Kidney (tissue), 2 donors: Measurements from ENCODE around the gene SNED1. TPM values are rescaled to one million over a fixed set of nuclear protein-coding genes. Genes with fewer than 3 reads are reported as not detected.

Experiments
- polyA plus RNA-seq: library from polyadenylated mRNA; stranded (reverse); fragments of 350-450 nt; fragmentation: Illumina TruSeq; extraction: RNeasy Lipid Tissue Mini Kit (QIAGEN cat#74804); gene quantifications from one replicate; pipeline ENCODE4 v1.2.3, GENCODE V29; 2014; ENCODE audit warnings: low read depth, low replicate concordance; ENCODE audit not compliant: insufficient read depth
- total RNA-seq: library from RNA; stranded (reverse); fragmentation: NEBNext Ultra II Directional; extraction: Animal tissue kit (Norgen Biotek cat#: 25700); gene quantifications from one replicate; pipeline ENCODE4 v1.2.1, GENCODE V29; 2021
- donor health status: DM: yes; HTN: yes; CAD: no.

SNED1 gene
- total and polyA plus RNA-seq, 2 donors from 2014 or later, result 3.0 to 42.1 TPM

Other genes with a start within 250 kb of the SNED1 start
- gene KIF1A, start 178.4 kb upstream of the SNED1 start, total RNA-seq, result 0.54 TPM
- gene KIF1A, start 178.4 kb upstream of the SNED1 start, polyA plus RNA-seq, result 0.58 TPM
- gene AGXT, start 129.8 kb upstream of the SNED1 start, total RNA-seq, result 0.09 TPM
- gene AGXT, start 129.8 kb upstream of the SNED1 start, polyA plus RNA-seq, result 12.5 TPM
- 6.1 TPM for gene MAB21L4, start 102.5 kb upstream of the SNED1 start, total RNA-seq
- gene MAB21L4, start 102.5 kb upstream of the SNED1 start, polyA plus RNA-seq, result 28.5 TPM
- 0.13 TPM for gene CROCC2, start 92.3 kb upstream of the SNED1 start, total RNA-seq
- not detected for gene CROCC2, start 92.3 kb upstream of the SNED1 start, polyA plus RNA-seq
- gene MTERF4, start 103.7 kb downstream of the SNED1 start, total RNA-seq, result 41.5 TPM
- 24.3 TPM for gene MTERF4, start 103.7 kb downstream of the SNED1 start, polyA plus RNA-seq
- gene PASK, start 150.9 kb downstream of the SNED1 start, total RNA-seq, result 26.0 TPM
- gene PASK, start 150.9 kb downstream of the SNED1 start, polyA plus RNA-seq, result 3.1 TPM
- gene PPP1R7, start 151.8 kb downstream of the SNED1 start, total RNA-seq, result 64.6 TPM
- gene PPP1R7, start 151.8 kb downstream of the SNED1 start, polyA plus RNA-seq, result 94.9 TPM
- 1.9 TPM for gene ANO7, start 190.1 kb downstream of the SNED1 start, total RNA-seq
- 1.1 TPM for gene ANO7, start 190.1 kb downstream of the SNED1 start, polyA plus RNA-seq